GM10266 (cell line): Measurements from ENCODE around the gene IPO5.

Experiments used
- DNase-seq: peaks from one replicate; pipeline ENCODE4 v3.0.0; 2012; ENCODE audit errors: extremely low spot score
- TF ChIP-seq, protein P1 (sequence below): IDR thresholded peaks from 2 replicates; pipeline ENCODE4 v1.5.1; 2012; ENCODE audit warnings: mild to moderate bottlenecking, low read depth; ENCODE audit not compliant: control insufficient read depth, insufficient read depth; ENCODE audit errors: missing control alignments

The IPO5 gene

DNA sequence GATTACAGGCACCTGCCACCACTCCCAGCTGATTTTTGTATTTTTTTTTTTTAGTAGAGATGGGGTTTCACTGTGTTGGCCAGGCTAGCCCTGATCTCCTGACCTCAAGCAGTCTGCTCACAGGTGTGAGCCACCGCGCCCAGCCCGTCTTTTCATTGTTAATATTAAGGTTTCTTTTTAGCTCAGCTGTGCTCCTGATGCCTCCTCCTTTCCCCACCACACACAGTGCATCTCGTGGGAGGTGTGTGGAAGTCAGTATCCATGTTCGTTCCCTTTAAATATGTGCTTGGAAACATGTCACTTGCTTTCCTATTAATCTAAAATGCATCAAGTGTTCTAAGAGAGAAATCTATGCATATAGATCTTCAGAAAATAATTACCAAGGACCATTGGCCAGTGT lies 53.5 kb downstream of the IPO5 start:
- TF ChIP-seq, protein P1, sequence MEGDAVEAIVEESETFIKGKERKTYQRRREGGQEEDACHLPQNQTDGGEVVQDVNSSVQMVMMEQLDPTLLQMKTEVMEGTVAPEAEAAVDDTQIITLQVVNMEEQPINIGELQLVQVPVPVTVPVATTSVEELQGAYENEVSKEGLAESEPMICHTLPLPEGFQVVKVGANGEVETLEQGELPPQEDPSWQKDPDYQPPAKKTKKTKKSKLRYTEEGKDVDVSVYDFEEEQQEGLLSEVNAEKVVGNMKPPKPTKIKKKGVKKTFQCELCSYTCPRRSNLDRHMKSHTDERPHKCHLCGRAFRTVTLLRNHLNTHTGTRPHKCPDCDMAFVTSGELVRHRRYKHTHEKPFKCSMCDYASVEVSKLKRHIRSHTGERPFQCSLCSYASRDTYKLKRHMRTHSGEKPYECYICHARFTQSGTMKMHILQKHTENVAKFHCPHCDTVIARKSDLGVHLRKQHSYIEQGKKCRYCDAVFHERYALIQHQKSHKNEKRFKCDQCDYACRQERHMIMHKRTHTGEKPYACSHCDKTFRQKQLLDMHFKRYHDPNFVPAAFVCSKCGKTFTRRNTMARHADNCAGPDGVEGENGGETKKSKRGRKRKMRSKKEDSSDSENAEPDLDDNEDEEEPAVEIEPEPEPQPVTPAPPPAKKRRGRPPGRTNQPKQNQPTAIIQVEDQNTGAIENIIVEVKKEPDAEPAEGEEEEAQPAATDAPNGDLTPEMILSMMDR, result no peak
- no peak for DNase-seq

DNA sequence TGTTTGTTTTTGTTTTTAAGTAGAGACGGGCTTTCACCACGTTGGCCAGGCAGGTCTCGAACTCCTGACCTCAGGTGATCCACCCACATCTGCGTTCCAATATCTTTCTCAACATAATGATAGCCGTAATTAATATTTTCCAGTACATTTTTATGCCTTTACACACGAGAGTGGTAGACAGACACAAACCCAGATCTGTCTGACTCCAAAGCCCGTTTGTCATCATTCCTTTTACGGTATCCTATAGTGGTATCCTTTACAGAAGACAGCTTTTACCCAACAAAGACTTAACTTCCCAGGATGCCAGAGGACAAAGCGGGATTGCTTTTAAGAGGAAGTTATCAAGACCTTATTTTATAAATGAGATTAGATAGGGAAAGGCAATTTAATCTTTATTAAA lies 59.8 kb downstream of the IPO5 start:
- DNase-seq, result no peak
- TF ChIP-seq, protein P1, result no peak

DNA sequence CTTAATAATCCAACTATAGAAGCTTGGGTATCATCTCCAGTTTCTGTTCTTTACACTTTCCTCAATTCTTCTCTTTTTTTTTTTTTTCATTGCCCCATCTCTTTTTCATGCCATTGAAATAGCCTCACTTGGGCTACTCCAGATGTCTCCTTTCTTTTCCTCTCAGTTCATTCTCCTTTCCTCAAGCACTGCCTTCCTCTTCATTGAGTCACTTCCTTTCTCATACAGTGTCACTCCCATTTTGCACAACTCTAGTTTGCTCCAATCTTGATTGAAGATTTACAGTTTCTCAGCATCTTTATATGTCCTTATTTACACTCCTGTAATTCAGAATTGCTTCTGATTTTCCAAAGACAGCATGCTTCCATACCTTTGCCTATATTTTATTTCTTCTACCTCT lies 61.3 kb downstream of the IPO5 start:
- no peak for DNase-seq
- TF ChIP-seq, protein P1, result no peak

DNA sequence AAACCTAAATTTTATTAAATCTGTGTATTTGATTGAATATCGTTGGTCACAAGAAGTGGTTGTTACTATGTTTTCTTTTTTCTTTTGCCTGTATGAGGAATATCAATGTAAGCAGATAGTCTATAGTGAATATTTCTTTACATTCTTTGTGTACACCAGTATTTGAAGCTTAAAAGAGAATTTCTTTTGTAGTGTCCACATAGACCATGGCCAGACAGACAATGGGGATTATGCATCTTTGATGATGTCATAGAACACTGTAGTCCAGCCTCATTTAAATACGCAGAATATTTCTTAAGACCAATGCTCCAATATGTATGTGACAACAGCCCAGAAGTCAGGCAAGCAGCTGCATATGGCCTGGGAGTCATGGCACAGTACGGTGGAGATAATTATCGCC lies 64.8 kb downstream of the IPO5 start:
- TF ChIP-seq, protein P1, result no peak
- no peak for DNase-seq

DNA sequence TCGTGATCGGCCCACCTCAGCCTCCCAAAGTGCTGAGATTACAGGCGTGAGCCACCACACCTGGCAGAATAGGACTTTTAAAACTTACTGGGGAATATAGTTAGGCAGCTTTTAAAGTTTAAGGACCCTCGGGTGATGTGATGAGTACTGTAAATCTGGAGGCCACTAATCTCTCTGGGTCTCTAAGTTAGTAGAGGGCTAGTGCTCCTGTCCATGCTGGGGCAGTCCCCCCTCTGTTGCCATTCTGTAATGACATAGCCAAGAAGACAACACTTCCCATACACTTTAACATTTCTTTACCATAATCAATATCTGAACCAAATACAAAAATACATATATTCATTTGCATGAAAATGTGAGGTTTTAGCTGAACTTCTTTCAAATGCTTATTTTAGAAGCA lies 65.7 kb downstream of the IPO5 start:
- TF ChIP-seq, protein P1, result no peak

DNA sequence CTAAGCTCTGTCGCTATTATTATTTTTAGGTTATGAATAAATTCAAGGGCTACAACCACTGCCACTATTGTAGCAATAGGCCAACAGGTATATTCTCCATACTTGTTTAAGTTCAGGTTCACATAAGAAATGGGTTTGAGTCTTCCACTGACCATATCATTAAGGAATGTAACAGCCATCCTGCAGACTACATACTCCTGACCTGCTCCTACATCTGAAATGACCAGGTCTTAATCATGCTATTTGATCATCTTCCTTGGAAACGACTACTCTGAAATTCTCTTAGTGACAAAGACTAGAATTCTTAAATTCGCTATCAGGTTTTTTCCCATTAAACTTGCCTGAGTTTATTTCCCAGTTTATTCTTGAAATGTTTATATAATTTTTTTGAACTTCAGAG lies 66.8 kb downstream of the IPO5 start:
- TF ChIP-seq, protein P1, result no peak
- DNase-seq, result no peak

More for the DNA sequence above, 65.7 kb downstream of the IPO5 start:
- no peak for DNase-seq

DNA sequence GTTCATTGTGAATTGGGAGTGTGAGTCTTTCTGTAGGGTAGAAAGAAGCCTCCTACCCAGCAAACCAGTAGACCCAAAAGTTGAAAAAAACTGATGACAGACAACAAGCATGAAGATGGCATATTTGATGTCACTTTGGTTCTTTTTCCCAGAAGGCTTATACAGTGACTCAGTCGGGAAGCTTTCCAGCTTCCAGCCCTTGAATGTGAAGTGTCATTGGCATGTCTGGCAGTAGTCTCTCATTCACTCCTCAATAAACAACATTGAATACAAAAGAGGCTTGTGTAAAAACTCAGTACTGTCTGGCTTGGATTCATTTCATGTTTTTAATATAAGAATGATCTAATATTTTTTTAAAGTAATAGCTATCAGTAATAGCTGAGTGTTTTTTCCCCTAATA lies 68.7 kb downstream of the IPO5 start:
- no peak for DNase-seq
- TF ChIP-seq, protein P1, result no peak
